HG02588 (cell line): ENCODE results near the gene DMWD.

Experiments
- ATAC-seq: cut with Tn5 transposase; IDR thresholded peaks from one replicate; pipeline ENCODE4 v1.9.1; 2021; ENCODE audit warnings: mild to moderate bottlenecking, moderate library complexity; ENCODE audit not compliant: unreplicated experiment

The DMWD gene, protein sequence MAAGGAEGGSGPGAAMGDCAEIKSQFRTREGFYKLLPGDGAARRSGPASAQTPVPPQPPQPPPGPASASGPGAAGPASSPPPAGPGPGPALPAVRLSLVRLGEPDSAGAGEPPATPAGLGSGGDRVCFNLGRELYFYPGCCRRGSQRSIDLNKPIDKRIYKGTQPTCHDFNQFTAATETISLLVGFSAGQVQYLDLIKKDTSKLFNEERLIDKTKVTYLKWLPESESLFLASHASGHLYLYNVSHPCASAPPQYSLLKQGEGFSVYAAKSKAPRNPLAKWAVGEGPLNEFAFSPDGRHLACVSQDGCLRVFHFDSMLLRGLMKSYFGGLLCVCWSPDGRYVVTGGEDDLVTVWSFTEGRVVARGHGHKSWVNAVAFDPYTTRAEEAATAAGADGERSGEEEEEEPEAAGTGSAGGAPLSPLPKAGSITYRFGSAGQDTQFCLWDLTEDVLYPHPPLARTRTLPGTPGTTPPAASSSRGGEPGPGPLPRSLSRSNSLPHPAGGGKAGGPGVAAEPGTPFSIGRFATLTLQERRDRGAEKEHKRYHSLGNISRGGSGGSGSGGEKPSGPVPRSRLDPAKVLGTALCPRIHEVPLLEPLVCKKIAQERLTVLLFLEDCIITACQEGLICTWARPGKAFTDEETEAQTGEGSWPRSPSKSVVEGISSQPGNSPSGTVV

DNA sequence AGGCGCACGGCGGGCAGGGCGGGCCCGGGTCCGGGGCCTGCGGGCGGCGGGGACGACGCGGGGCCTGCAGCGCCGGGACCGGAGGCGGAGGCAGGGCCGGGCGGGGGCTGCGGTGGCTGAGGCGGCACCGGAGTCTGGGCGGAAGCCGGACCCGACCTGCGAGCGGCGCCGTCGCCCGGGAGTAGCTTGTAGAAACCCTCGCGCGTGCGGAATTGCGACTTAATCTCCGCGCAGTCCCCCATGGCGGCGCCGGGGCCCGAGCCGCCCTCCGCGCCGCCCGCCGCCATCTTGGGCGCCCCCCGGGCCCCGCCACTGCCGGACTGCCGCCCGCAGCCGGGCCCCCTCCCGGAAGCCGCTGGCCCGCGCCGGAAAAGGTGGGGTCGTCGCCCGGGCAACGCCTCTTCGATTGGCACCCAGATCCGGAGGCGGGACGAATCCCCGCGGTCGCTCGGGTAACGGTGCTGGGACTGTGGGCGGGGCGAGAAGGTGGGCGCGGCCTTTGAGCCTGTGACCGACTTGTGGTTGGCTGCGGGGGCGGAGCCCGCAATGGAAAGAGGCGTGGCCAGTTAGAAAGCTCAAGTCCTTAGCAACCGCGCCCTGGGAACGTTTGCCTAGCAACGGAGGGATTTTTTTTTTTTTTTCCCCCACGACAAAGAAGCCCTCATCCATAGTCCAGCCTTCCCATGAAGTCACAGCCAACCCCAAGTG, at the start of gene DMWD:
DMWD (minus strand) TSS at position 376 of the 708 bp plus-strand sequence; CDS start at position 287, 89 bp downstream.
- peak; percentile 89 for ATAC-seq

GRCh38 chr19:45842198-45842597, 49.6 kb upstream of the DMWD start:
- ATAC-seq, result no peak

DNA sequence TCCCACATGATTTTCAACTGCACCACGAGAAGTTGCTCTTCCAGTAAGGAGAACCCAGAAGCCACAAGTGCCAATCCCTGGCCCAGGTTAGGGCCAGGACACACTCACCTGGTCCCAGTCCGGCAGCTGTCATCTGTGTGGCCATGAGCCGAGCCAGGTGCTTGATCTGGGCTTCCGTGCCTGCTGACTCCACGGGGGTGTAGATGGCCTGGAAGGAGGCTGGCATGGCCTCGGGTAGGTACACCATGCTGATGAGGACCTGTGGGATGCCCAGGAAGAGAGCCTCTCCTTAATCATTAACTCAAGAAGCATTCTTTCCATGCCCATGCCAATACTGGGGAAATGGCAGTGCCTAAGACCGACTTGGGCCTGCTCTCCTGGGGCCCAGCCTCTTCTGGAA, 42.3 kb upstream of the DMWD start:
- ATAC-seq, result no peak

DNA sequence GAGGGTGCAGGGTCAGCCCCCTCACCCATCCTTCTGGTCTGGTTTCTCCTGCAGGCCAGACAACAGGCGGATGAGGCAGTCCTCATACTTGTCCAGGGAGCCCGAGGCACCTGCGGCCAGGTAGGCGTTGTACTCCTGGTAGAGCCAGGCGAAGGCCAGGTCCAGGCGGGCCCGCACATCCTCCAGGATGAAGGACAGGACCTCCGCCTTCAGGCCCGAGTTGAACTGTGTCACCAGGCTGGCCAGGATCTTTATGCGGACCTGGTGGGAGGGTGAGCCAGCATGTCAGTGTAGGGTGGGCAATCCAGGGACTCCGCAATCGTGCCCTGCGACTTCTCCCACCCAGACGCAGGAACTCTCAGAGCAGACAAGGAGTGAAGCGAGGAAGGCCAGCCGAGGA, 36.3 kb upstream of the DMWD start:
- no peak for ATAC-seq

DNA sequence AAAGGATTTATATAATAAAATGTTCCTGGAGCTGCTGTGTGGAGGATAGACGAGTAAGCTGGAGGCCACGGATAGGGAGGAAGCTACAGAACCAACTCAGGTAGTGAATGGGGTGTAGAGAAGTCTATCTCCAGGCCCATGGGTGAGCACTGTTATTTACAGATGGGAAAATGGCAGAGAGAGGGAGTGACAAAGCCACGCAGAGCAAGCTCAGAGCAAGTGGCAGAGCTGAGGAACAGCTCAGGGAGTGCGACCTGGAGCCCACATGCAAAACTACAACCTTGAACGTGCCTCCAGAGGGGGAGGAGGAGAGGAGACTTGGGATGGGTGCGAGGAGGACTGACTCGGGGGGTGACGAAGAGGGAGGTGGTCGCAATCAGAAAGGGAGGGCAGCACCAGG, 35.9 kb upstream of the DMWD start:
- no peak for ATAC-seq

- no peak for ATAC-seq
Measured at GRCh38 chr19:45827459-45828093, 34.9 kb upstream of the DMWD start.

DNA sequence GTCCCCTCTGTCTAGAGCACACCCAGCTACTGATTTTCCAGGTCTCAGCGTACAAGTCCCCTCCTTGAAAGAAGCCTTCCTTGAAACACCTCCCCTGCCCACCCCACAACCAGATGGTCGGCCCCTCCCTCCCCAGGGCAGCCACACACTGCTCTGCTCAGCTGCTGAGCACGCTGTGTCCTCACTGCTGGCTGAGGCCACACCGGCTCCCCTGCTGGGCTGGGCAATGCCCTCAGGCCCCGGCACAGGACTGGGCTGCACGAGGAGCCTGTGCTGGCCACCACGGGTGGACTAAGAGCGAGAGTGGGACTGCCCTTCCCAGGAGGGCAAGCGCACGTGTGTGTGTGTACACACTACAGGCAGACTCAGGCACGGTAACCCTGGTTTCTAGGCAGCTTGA, 34.3 kb upstream of the DMWD start:
- ATAC-seq, result no peak

- no peak for ATAC-seq
Measured at GRCh38 chr19:45825917-45826893, 33.6 kb upstream of the DMWD start.

- no peak for ATAC-seq
Measured at GRCh38 chr19:45825263-45825605, 32.6 kb upstream of the DMWD start.

DNA sequence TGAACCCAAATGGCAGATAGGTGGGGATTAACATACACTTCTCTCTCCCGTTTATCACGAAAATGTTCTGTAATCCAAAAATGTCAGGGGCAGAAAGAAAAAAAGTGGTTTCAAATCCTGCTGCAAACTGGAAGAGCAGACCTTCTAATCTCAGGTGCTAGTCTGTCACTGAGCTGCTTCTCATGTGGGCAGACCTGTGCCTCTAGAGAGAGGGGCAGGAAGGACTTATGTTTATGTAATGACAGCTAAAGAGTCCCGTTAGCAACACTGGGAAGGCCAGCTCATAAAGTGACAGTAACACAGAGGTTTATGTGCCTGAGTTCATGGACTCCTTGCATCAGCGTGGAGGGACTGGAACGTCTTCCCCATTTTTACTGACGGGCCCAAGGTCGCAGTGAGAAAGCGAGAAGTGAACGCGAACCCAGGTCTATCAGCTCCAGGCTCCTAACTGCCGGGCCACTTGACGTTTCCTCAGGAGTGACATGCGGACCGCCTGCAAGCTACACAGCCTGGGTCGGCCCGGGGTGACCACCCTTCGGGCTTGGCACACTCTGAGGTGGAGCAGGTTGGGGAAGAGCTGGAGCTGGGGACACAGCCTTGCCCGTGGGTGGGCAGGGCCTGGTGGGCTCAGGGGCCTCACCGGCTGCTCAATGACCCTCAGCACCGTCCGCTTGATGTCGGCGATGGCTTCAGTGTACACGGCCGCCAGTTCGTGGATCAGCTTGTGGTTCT, 32.1 kb upstream of the DMWD start:
- ATAC-seq, result no peak

DNA sequence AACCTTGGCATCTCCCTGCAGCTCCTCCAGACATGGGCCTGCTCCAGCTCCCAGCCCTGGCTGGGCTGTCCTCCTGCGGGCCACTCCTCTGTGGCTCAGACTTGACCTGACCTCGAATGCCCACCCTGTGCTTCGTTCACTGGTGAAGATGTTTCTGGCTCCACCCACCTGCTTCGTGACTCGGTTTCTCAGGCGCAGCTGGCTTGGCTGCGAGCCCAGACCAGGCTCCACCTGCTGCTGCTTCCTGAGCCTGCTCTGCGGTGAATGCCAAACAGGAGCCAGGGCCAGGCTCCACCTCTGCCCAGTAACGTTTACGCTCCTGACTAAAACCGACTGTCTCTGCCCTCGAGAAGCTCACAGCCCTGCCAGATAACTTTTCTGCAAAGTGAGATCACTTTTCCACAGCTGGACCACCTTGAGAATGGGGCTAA, 31.4 kb upstream of the DMWD start:
- ATAC-seq, result no peak

DNA sequence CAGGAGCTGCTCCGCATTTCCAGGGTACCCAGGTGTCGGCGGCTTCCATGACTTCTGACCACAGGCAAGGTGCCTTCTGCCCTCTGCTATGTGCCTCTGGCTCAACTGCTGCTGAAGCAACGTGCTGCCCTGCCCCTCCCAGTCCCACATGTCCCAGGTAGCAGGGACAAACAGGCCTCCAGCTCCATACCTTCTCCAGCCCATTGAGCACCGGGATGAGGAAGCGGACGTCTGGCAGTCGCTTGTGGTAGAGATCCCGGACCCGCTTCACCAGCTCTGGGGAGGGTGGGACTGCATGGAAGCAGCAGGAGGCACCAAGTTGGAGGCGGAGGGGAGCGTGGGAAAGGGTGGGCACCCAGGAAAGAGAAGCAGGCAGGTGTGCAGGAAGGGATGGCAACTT, 30.5 kb upstream of the DMWD start:
- ATAC-seq, result no peak

GRCh38 chr19:45822716-45823115, 30.1 kb upstream of the DMWD start:
- no peak for ATAC-seq

DNA sequence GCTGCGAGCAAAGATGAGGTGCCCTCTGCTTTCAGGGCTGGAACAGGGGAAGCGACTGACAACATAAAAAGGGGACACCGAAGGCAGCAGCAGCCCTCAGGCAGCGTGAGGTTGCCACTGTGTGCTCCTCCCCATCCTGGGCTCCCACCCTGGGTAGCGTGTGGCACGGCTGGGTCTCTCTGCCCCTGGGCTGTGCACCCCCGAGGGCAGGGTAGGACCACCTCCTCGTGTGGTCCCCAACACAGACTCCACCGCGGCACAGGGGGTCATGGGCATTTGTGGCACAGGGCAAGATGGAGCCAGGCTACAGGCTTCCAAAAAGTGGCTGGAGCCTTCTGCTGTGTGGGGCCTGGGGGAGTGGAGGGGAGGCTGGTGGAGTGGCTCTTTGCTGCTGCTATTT, 28.9 kb upstream of the DMWD start:
- no peak for ATAC-seq

DNA sequence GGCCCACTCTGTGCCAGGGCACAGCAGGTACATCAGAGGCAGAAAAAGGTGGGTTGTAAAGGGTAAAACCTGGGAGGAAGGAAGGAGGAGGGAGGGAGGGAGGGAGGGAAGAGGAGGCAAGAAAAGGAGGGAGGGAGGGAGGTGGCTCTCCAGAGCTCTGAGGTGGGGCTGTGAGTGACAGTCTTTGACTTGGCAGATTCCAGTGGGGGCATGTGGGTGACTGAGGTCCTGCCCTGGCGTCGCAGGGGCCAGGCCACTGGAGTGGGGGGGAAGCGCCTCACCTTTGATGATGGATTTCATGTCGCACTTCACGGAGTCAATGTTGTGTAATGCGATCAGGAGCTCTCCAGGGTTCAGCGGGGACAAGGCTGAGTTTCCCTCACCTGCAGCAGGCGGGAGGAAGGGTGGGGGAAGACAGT, 28.5 kb upstream of the DMWD start:
- ATAC-seq, result no peak

DNA sequence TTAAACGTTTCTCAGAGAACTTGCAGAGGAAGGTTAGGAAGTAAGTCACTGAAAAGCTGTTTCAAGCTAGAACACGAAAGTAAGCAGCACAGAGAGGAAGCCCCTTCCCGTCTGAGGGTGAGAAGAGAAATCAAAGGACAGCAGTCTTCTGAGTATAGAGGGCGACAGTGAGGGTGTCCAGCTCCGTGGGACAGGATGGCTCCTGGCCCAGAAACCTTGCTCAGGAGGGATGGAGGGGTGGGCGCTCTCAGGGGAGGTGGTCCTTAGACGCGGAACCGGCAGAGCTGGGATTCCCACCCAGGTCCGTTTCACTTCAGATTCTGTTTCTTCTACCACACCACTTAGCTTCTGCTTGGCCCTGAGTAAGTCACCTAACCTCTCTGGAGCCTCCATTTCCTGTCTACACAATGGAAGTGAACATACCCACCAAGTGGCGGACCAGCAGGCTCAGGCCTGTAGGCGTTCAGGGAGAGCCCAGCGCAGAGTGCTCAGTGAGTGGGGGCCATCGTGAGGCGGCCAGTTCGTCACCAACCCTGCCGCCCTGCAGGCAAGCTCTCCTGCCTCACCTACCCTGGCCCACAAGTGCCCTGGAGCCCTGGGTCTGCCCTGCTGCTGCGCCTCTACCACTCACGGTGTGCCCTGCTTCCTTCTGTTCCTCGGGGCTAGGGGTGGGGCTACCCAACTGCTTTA, 27.9 kb upstream of the DMWD start:
- no peak for ATAC-seq

- ATAC-seq, result no peak
Measured at GRCh38 chr19:45819769-45820168, 27.1 kb upstream of the DMWD start.

DNA sequence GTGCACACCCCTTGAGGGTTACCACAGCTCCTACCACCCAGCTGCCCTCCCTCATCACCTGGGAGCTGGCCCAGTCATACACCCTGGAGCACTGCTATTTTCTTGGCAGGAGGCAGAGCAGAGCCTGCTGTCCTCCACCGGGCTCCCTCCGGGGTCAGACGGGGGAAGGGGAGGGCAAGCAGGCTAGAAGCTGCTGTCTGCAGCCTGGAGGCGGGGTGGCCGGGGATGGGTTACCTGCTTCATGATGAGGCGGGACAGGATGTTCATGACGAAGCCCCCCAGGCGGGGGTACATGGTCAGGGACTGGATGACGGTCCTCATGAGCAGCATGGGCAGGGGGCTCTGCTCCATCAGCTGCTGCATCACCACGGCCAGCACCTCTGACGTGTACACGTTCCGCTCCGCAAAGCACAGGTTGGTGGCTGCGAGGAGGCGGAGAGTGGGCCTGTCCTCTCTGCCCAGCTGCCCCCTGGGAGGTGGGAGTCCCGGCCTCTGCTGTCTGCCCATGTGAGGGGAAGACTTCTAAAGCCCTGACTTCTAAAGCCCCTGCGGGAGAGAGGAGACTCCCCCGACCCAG, 25.2 kb upstream of the DMWD start:
- no peak for ATAC-seq
